HepG2 (cell line): ENCODE data around the gene SRPK3. TPM values are rescaled to one million over a fixed set of nuclear protein-coding genes. Genes with fewer than 3 reads are reported as not detected.
A peak's percentile ranks its signal among the peaks of the same experiment; 100 is the strongest.

Experiments used
- ATAC-seq: fragments of 200-7000 bp; cut with Tn5 transposase; 3 replicates; pipeline ENCODE4 v1.9.1; 2020; ENCODE audit warnings: mild to moderate bottlenecking, moderate library complexity
- BruUV-seq: library from RNA; stranded (reverse); fragments of 400-500 nt; replicated peaks from 2 replicates; lab custom pipeline; 2021; lab: Mats Ljungman, UMichigan
- CTCF ChIA-PET: fragments of 300-600 bp; formaldehyde crosslinking; extraction: SDS; loops from one replicate; lab custom pipeline; 2021; ENCODE audit warnings: low total read pairs, inconsistent platforms, low intra/inter-chr PET ratio; lab: Yijun Ruan, JAX
- POLR2A ChIA-PET: fragments of 350-600 bp; sonication (Branson Sonifier 250); formaldehyde crosslinking; loops from one replicate; lab custom pipeline; 2020; ENCODE audit warnings: antibody characterized with exemption, inconsistent platforms; lab: Yijun Ruan, JAX
- DNase-seq: peaks from one replicate; pipeline ENCODE4 v3.0.0-alpha.2; 2015; ENCODE audit warnings: low spot score
- FAIRE-seq: peaks from 3 replicates; lab custom pipeline; 2011; peaks lifted over from hg19 to GRCh38; lab: Jason Lieb, UNC
- H2AFZ ChIP-seq: one replicate; pipeline ENCODE4 v1.6.1; 2011; ENCODE audit warnings: low read length, inconsistent platforms
- H3K27ac ChIP-seq: fragments of 300-600 bp; 3 replicates; pipeline ENCODE4 v1.8.0; 2011; ENCODE audit warnings: mixed run types, mild to moderate bottlenecking, mixed read lengths, low read length, inconsistent platforms; ENCODE audit not compliant: insufficient read depth; ENCODE audit errors: extremely low read length
- H3K27me3 ChIP-seq, 2 experiments: fragments of 200-600 bp in 1 of 2; 2 replicates in 1 of 2; 3 replicates in 1 of 2; pipeline versions ENCODE4 v1.6.0 to v1.8.0; 2011; ENCODE audit warnings: low read length in 2 of 2, mild to moderate bottlenecking in 2 of 2, moderate library complexity in 2 of 2, inconsistent platforms in 1 of 2; ENCODE audit not compliant: insufficient read depth in 2 of 2, control insufficient read depth in 1 of 2
- H3K36me3 ChIP-seq, 2 experiments: fragments of 200-600 bp in 1 of 2; replicated peaks in 1 of 2; 2 replicates in 1 of 2; 3 replicates in 1 of 2; pipeline versions ENCODE4 v1.5.1 to v1.8.0; 2011; ENCODE audit warnings: low read length in 2 of 2, inconsistent platforms in 1 of 2; ENCODE audit not compliant: insufficient read depth in 2 of 2, control insufficient read depth in 1 of 2
- H3K4me1 ChIP-seq: 2 replicates; pipeline ENCODE4 v1.5.1; 2012; ENCODE audit warnings: low read length, inconsistent platforms; ENCODE audit not compliant: insufficient read depth
- H3K4me2 ChIP-seq: 2 replicates; pipeline ENCODE4 v1.6.0; 2011; ENCODE audit warnings: low read depth, low read length, inconsistent platforms
- H3K4me3 ChIP-seq, 3 experiments: fragments of 200-600 bp in 1 of 3; sonication (generic), shearing (Covaris generic) in 1 of 3; replicated peaks in 1 of 3; 2 replicates each; pipeline ENCODE4 v1.5.1; 2011 to 2016; ENCODE audit warnings: low read length in 3 of 3, inconsistent platforms in 2 of 3, low read depth in 2 of 3, mild to moderate bottlenecking in 2 of 3, control low read depth in 1 of 3, mixed read lengths in 1 of 3; ENCODE audit not compliant: insufficient read depth in 1 of 3
- H3K79me2 ChIP-seq: one replicate; pipeline ENCODE4 v1.6.1; 2011; ENCODE audit warnings: low read length, inconsistent platforms; ENCODE audit not compliant: insufficient read depth
- H3K9ac ChIP-seq: 2 replicates; pipeline ENCODE4 v1.6.0; 2011; ENCODE audit warnings: mild to moderate bottlenecking, low read depth, low read length, inconsistent platforms; ENCODE audit not compliant: insufficient read depth
- H3K9me3 ChIP-seq: 2 replicates; pipeline ENCODE4 v1.5.1; 2012; ENCODE audit warnings: mild to moderate bottlenecking, low read length
- H4K20me1 ChIP-seq: 2 replicates; pipeline ENCODE4 v1.6.0; 2011; ENCODE audit warnings: inconsistent platforms, mild to moderate bottlenecking, low read length, moderate library complexity; ENCODE audit not compliant: insufficient read depth
- BATF2 ChIP-seq: sonication (generic); formaldehyde crosslinking; IDR thresholded peaks from 2 replicates; pipeline ENCODE4 v1.8.0; 2022; ENCODE audit warnings: mild to moderate bottlenecking, missing genetic modification reagents, moderate library complexity
- CREM ChIP-seq, 2 experiments: sonication (generic) in 1 of 2; formaldehyde crosslinking in 1 of 2; IDR thresholded peaks; 2 replicates each; pipeline versions ENCODE4 v1.4.0 to v1.6.1; 2016 to 2020; ENCODE audit warnings: antibody characterized with exemption in 1 of 2, mild to moderate bottlenecking in 1 of 2, missing genetic modification reagents in 1 of 2
- DMAP1 ChIP-seq: IDR thresholded peaks from 2 replicates; pipeline ENCODE4 v1.6.1; 2016
- DR1 ChIP-seq: sonication (generic); formaldehyde crosslinking; IDR thresholded peaks from 2 replicates; pipeline ENCODE4 v1.8.0; 2021; ENCODE audit warnings: mild to moderate bottlenecking, missing genetic modification reagents, inconsistent platforms
- GATAD2A ChIP-seq: IDR thresholded peaks from 2 replicates; pipeline ENCODE4 v1.6.1; 2016
- MAX ChIP-seq: IDR thresholded peaks from 2 replicates; pipeline ENCODE4 v1.6.1; 2012; ENCODE audit warnings: inconsistent platforms
- MXD3 ChIP-seq: IDR thresholded peaks from 2 replicates; pipeline ENCODE4 v1.6.1; 2016; ENCODE audit warnings: mild to moderate bottlenecking, missing biosample characterization, missing genetic modification reagents
- POLR2A ChIP-seq, 2 experiments: IDR thresholded peaks; 2 replicates each; pipeline ENCODE4 v1.6.1; 2011; ENCODE audit warnings: low read depth in 2 of 2, low read length in 2 of 2, mild to moderate bottlenecking in 1 of 2, moderate library complexity in 1 of 2; ENCODE audit not compliant: insufficient read depth in 1 of 2
- REL ChIP-seq: sonication (generic); formaldehyde crosslinking; conservative IDR thresholded peaks from 2 replicates; pipeline ENCODE4 v1.8.0; 2022; ENCODE audit warnings: mild to moderate bottlenecking, missing genetic modification reagents, moderate library complexity
- SMAD3 ChIP-seq: sonication (generic); formaldehyde crosslinking; IDR thresholded peaks from 2 replicates; pipeline ENCODE4 v1.4.0; 2020; ENCODE audit warnings: missing genetic modification reagents
- THRA ChIP-seq: sonication (generic); formaldehyde crosslinking; IDR thresholded peaks from 2 replicates; pipeline ENCODE4 v1.4.0; 2020; ENCODE audit warnings: missing genetic modification reagents, borderline replicate concordance
- TRIM24 ChIP-seq: sonication (generic); formaldehyde crosslinking; IDR thresholded peaks from 2 replicates; pipeline ENCODE4 v1.8.0; 2022; ENCODE audit warnings: mild to moderate bottlenecking, missing genetic modification reagents
- ZMYM4 ChIP-seq: sonication (generic); formaldehyde crosslinking; IDR thresholded peaks from 2 replicates; pipeline ENCODE4 v1.8.1; 2023; ENCODE audit warnings: mild to moderate bottlenecking, missing genetic modification reagents
- ZNF275 ChIP-seq: sonication (generic); formaldehyde crosslinking; IDR thresholded peaks from 2 replicates; pipeline ENCODE4 v1.8.0; 2022; ENCODE audit warnings: missing genetic modification reagents, mild to moderate bottlenecking, inconsistent platforms, borderline replicate concordance
- ZNF430 ChIP-seq: sonication (generic); formaldehyde crosslinking; IDR thresholded peaks from 2 replicates; pipeline ENCODE4 v1.9.0; 2021; ENCODE audit warnings: mild to moderate bottlenecking, missing genetic modification reagents
- ZNF556 ChIP-seq: sonication (generic); formaldehyde crosslinking; IDR thresholded peaks from 2 replicates; pipeline ENCODE4 v1.4.0; 2020; ENCODE audit warnings: mild to moderate bottlenecking, missing genetic modification reagents, borderline replicate concordance
- ZNF691 ChIP-seq: sonication (generic); formaldehyde crosslinking; IDR thresholded peaks from 2 replicates; pipeline ENCODE4 v1.4.0; 2020; ENCODE audit warnings: missing genetic modification reagents, low read depth, mild to moderate bottlenecking, borderline replicate concordance
- ZNF777 ChIP-seq: sonication (generic); formaldehyde crosslinking; IDR thresholded peaks from 2 replicates; pipeline ENCODE4 v1.4.0; 2020; ENCODE audit warnings: missing genetic modification reagents
- WGBS: methylation state at CpG from one replicate; pipeline ENCODE4 v1.1.6; 2017; ENCODE audit warnings: low lambda C conversion rate; 5-methylcytosine and 5-hydroxymethylcytosine counted together
- in situ Hi-C: cut with HindIII; loops from 2 replicates; pipeline ENCODE4 v1.10.0; 2017; ENCODE audit warnings: low pct_unique_long_range_greater_than_20kb; ENCODE audit not compliant: extremely low pct_ligation_motif_present
- intact Hi-C: fragments of 100-400 bp; cut with micrococcal nuclease; formaldehyde crosslinking; loops from one replicate; pipeline ENCODE4 v1.10.0; 2022; ENCODE audit not compliant: unreplicated experiment
- polyA plus RNA-seq, 8 experiments: library from polyadenylated mRNA; depleted of rRNA in 3 of 8; stranded (reverse) in 7 of 8; unstranded in 1 of 8; fragments of >200 nt; fragmentation: Illumina TruSeq in 4 of 8; extraction: Trizol in 4 of 8; gene quantifications; 2 replicates each; pipeline versions ENCODE4 v1.2.1 to v1.2.3, GENCODE V29; 2011 to 2016; ENCODE audit warnings: low read depth in 4 of 8, missing spikeins in 1 of 8, mixed read lengths in 1 of 8; ENCODE audit not compliant: insufficient read depth in 1 of 8
- total RNA-seq, 5 experiments: library from RNA; depleted of rRNA; stranded (reverse); fragments of >200 nt; fragmentation: Illumina TruSeq; extraction: Trizol; gene quantifications; 2 replicates each; pipeline ENCODE4 v1.2.3, GENCODE V29; 2016; ENCODE audit warnings: low read depth in 1 of 5

The SRPK3 gene
- total and polyA plus RNA-seq, 2 of the 13 experiments (the other 11 are each of a cell fraction or from before 2014, with no cell fraction given), result 0.22 to 0.30 TPM

GRCh38 chrX:153794018-153794896 is 13.4 kb downstream of the SRPK3 start, which contains the start of the genes IDH3G and SSR4:
Gene IDH3G (minus strand): TSS chrX:153794375. CDS start chrX:153794326, 49 bp downstream.
Gene SSR4 (plus strand): TSS chrX:153794668. CDS start chrX:153794688, 20 bp downstream.
- CTCF ChIA-PET, result interaction anchor here (1.2 kb wide), 1 partner anchor 30 kb away, joined by 3 read pairs; the partner anchor contains the start of gene PLXNB3
- Histone ChIP-seq H3K9ac (peak within 1 kb of the TSS; percentile 94), H3K36me3 (peaks cover 2 to 3% of the 10 kb centered on the region in 2 experiments; a peak in 1 of 5 replicates), H3K27me3 (no peaks in the 10 kb centered on the region; a peak in 1 of 5 replicates), H3K27ac (peak within 1 kb of the TSS; percentile 88), H3K4me1 (peaks cover 27% of the 10 kb centered on the region), H3K9me3 (no peaks in the 10 kb centered on the region), H4K20me1 (no peaks in the 10 kb centered on the region), H2AFZ (no peak within 1 kb of the TSS), H3K4me3 (peak within 1 kb of the TSS; percentile 68 to 77 (median 75)), H3K79me2 (peaks cover 22% of the 10 kb centered on the region), H3K4me2 (peak within 1 kb of the TSS; percentile 76)
- peak; percentile 83 for DNase-seq
- in situ Hi-C loops, result no loop called here
- POLR2A ChIA-PET, result interaction anchor here (0.8 to 1.8 kb wide), 12 partner anchors 9 to 218 kb away, joined by 3 to 12 read pairs (median 4); partner anchors contain the start of genes ARHGAP4, PLXNB3 and SRPK3
- WGBS, result 0% methylated on average over 1 of the region's 92 CpGs
- BruUV-seq, result no TSS peak
- peak; percentile 97 for FAIRE-seq
- intact Hi-C loops, result no loop called here
- peak; percentile 88 for ATAC-seq
- peak; percentile 54 for TF ChIP-seq DR1 (CRISPR knock-in tag)
- peak; percentile 33; the same call in 1 of the 2 replicates for TF ChIP-seq MXD3 (CRISPR knock-in tag)
- 0 out of 2 replicates have a peak, but pooled peaks have one; percentile 8 for TF ChIP-seq THRA (CRISPR knock-in tag)
- TF ChIP-seq SMAD3 (CRISPR knock-in tag), result 0 out of 2 replicates have a peak, but pooled peaks have one; percentile 7
- peak; percentile 45; the same call in 1 of the 2 replicates for TF ChIP-seq ZNF777
- peak; percentile 51; the same call in 1 of the 2 replicates for TF ChIP-seq ZMYM4 (CRISPR knock-in tag)
- TF ChIP-seq ZNF691 (CRISPR knock-in tag), result no peak
- no peak for TF ChIP-seq GATAD2A
- 0 out of 2 replicates have a peak, but pooled peaks have one; percentile 43 for TF ChIP-seq ZNF556 (CRISPR knock-in tag)
- no peak for TF ChIP-seq ZNF275 (CRISPR knock-in tag)
- TF ChIP-seq BATF2 (CRISPR knock-in tag), result peak; percentile 45; the same call in 1 of the 2 replicates
- peak in 1 of 2 experiments; percentile 60; a peak in 2 of 4 replicates for TF ChIP-seq POLR2A (IDR thresholded peaks at IDR 0.05; ENCODE audit: insufficient read depth in 1 of 2, low read depth in 2 of 2, low read length in 2 of 2)
- TF ChIP-seq MAX, result peak; percentile 93
- peak; percentile 77 for TF ChIP-seq DMAP1 (CRISPR knock-in tag)
- TF ChIP-seq CREM (IDR thresholded peaks at IDR 0.05), result peak; percentile 72
- TF ChIP-seq CREM (CRISPR knock-in tag; IDR thresholded peaks at IDR 0.05), result no peak
- 0 out of 2 replicates have a peak, but pooled peaks have one; percentile 61 for TF ChIP-seq REL (CRISPR knock-in tag)
- no peak for TF ChIP-seq TRIM24
- 0 out of 2 replicates have a peak, but pooled peaks have one; percentile 12 for TF ChIP-seq ZNF430
